RWPE1 (cell line): ENCODE data around the gene ASPDH.
A peak's percentile ranks its signal among the peaks of the same experiment; 100 is the strongest.
"Not testable (repeated sequence)": the region's sequence is repeated elsewhere in the genome, so short reads cannot be mapped to it uniquely, and the experiment has no call there.

Source experiments
- CTCF ChIA-PET: fragments of 350-600 bp; sonication (Branson Sonifier 250); formaldehyde crosslinking; extraction: SDS; loops from one replicate; lab custom pipeline; 2021; lab: Yijun Ruan, JAX
- POLR2A ChIA-PET: fragments of 400-600 bp; formaldehyde crosslinking; extraction: SDS; loops from one replicate; lab custom pipeline; 2020; ENCODE audit warnings: antibody characterized with exemption; ENCODE audit not compliant: low non-redundant PET; lab: Yijun Ruan, JAX
- DNase-seq: peaks from one replicate; pipeline ENCODE4 v3.0.0; 2012; ENCODE audit warnings: low spot score
- H3K27ac ChIP-seq: fragments of 450-650 bp; 2 replicates; pipeline ENCODE4 v1.5.1; 2017
- TF ChIP-seq, protein P1 (sequence below): fragments of 450-650 bp; conservative IDR thresholded peaks from 2 replicates; pipeline ENCODE4 v1.5.1; 2017; ENCODE audit warnings: low read depth, mild to moderate bottlenecking

Gene ASPDH

GRCh38 chr19:50476907-50477238 lies 36.8 kb downstream of the ASPDH start:
- ChIA-PET POLR2A (no interaction called here), CTCF (interaction anchor here (0.6 kb wide), 1 partner anchor 167 kb away, joined by 4 read pairs; no protein-coding TSS in a partner anchor)
- TF ChIP-seq, protein P1, sequence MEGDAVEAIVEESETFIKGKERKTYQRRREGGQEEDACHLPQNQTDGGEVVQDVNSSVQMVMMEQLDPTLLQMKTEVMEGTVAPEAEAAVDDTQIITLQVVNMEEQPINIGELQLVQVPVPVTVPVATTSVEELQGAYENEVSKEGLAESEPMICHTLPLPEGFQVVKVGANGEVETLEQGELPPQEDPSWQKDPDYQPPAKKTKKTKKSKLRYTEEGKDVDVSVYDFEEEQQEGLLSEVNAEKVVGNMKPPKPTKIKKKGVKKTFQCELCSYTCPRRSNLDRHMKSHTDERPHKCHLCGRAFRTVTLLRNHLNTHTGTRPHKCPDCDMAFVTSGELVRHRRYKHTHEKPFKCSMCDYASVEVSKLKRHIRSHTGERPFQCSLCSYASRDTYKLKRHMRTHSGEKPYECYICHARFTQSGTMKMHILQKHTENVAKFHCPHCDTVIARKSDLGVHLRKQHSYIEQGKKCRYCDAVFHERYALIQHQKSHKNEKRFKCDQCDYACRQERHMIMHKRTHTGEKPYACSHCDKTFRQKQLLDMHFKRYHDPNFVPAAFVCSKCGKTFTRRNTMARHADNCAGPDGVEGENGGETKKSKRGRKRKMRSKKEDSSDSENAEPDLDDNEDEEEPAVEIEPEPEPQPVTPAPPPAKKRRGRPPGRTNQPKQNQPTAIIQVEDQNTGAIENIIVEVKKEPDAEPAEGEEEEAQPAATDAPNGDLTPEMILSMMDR: no peak
- H3K27ac ChIP-seq: peak overlapping the region; percentile 79
- DNase-seq: no peak

DNA sequence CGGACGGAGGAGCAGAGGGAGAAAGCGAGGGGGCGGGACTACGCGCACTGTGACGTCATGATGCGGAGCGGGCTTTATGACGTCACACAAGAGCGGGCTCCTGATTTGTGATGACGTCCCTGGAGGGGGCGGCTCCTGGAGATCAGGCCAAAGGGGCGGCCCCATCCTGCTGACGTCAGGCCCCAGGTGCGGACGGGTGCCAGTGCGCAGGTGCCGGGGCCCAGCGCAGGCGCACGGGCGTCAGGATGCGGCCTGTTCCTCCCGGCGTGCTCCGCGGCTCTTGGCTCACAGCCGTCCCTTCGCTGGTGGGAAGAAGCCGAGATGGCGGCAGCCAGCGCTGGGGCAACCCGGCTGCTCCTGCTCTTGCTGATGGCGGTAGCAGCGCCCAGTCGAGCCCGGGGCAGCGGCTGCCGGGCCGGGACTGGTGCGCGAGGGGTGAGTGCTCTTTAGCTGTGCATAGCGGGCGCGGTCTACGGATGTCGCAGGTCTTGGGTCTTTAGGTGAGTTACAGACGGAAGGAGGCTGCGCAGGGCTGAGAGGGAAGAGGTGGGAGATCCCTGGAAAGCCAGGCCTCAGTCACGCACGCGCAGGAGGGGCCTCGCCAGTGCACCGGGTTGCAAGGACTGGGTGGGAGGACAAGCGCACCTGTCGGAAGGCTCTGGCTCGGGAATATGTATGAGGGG lies 37.3 kb downstream of the ASPDH start, which contains the start of the genes EMC10 and GARIN5A:
Gene EMC10, plus strand, starts transcription at position 284 of the 683 bp plus-strand sequence. Its CDS starts 38 bp downstream, at position 322.
Gene GARIN5A, minus strand, starts transcription at position 625 of the 683 bp plus-strand sequence. Its CDS starts 460 bp downstream, at position 165.
- CTCF ChIA-PET: no interaction called here
- TF ChIP-seq, protein P1: no peak
- POLR2A ChIA-PET: no interaction called here
- peak within 1 kb of the TSS; percentile 79 for H3K27ac ChIP-seq
- peak; percentile 100 for DNase-seq

DNA sequence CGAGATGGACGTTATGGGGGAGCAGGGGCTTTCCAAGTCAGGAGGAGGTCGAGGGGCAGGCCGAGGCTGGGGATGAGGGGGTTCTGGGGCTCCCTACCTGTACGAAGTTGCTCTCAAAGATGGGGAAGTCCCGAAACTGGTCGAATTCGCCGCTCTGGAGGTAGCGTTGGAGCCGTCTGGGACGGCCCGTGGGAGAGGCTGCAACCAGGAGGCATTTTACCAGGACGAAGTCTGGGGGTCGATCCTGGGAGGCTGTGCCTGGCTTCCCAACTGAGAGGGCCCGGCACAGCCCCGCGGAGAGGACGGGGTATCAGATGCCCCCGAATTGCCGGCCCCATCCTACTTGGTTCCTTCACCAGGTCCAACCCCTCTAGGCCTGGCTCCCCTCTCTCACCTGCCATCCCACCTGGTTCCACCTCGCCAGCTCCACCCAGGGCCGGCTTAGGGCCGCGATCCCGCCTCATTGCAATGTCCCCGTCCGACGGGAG lies 37.9 kb downstream of the ASPDH start:
- TF ChIP-seq, protein P1: no peak
- ChIA-PET CTCF (no interaction called here), POLR2A (no interaction called here)
- DNase-seq: no peak
- H3K27ac ChIP-seq: peak overlapping the region; percentile 79

GRCh38 chr19:50475101-50475568 lies 38.6 kb downstream of the ASPDH start:
- TF ChIP-seq, protein P1: no peak
- CTCF ChIA-PET: no interaction called here
- no peak overlapping the region for H3K27ac ChIP-seq
- POLR2A ChIA-PET: no interaction called here
- DNase-seq: no peak

- DNase-seq, POLR2A ChIA-PET: not testable (repeated sequence)
- CTCF ChIA-PET: interaction anchor here (0.7 kb wide), 2 partner anchors 326 to 1322 kb away, joined by 3 to 9 read pairs; partner anchors contain the start of gene FPR3
- 0 out of 2 replicates have a peak overlapping the region, but pooled peaks have one; percentile 10 for H3K27ac ChIP-seq
Observed at GRCh38 chr19:50473336-50473735, 40.4 kb downstream of the ASPDH start.

- TF ChIP-seq, protein P1: no peak
- POLR2A ChIA-PET: no interaction called here
- CTCF ChIA-PET: no interaction called here
- DNase-seq: no peak
- H3K27ac ChIP-seq: no peak overlapping the region
Observed at GRCh38 chr19:50468818-50469217, 44.9 kb downstream of the ASPDH start.

DNA sequence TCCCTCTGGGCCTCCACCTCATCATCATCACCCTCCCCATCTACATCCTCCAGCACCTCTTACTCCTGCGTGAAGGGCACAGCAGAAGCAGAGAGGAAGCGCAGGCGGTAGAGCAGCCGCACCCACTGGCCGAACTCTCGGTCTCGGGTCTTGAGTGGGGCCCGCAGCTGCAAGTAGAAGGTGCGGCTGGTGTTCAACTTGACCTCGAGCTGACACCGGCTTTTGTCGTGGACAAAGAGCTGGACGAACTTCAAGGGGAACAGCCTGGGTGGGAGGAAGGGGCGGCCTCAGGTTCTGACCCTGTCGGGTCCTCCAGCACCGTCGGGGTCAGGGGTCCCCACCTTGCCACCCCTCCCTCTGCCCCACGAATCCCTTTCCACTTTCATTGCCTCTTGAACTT lies 46.1 kb downstream of the ASPDH start:
- no peak overlapping the region for H3K27ac ChIP-seq
- TF ChIP-seq, protein P1: no peak
- CTCF ChIA-PET: no interaction called here
- DNase-seq: no peak
- POLR2A ChIA-PET: no interaction called here
